ENCODE results near the gene MAL.

The MAL gene

GRCh38 chr2:95063086-95063958 lies 37.8 kb downstream of the MAL start:
- ATAC-seq = peak; percentile 75

GRCh38 chr2:95068256-95068655 lies 42.7 kb downstream of the MAL start:
- peaks cover 16% of the 10 kb centered on the region for H3K27me3 Mint-ChIP-seq

More at GRCh38 chr2:95063086-95063958, 37.8 kb downstream of the MAL start:
- H3K36me3 Mint-ChIP-seq = no peaks in the 10 kb centered on the region
- no peaks in the 10 kb centered on the region for H3K9me3 Mint-ChIP-seq
- H3K4me3 Mint-ChIP-seq = no peak overlapping the region
- H3K27me3 Mint-ChIP-seq = peaks cover 55% of the 10 kb centered on the region
- H3K27ac Mint-ChIP-seq = peak overlapping the region; percentile 35
- H3K4me1 Mint-ChIP-seq = peaks cover 24% of the 10 kb centered on the region

GRCh38 chr2:95069465-95069864 lies 44.0 kb downstream of the MAL start:
- H3K9me3 Mint-ChIP-seq = no peaks in the 10 kb centered on the region
- ATAC-seq = no peak

More at GRCh38 chr2:95068256-95068655, 42.7 kb downstream of the MAL start:
- Mint-ChIP-seq H3K9me3 (no peaks in the 10 kb centered on the region), H3K4me3 (no peak overlapping the region), H3K27ac (no peak overlapping the region), H3K36me3 (no peaks in the 10 kb centered on the region), H3K4me1 (peaks cover 11% of the 10 kb centered on the region)
- no peak for ATAC-seq

GRCh38 chr2:95071856-95072255 lies 46.3 kb downstream of the MAL start:
- Mint-ChIP-seq H3K27ac (no peak overlapping the region), H3K4me1 (peaks cover 18% of the 10 kb centered on the region), H3K36me3 (no peaks in the 10 kb centered on the region), H3K9me3 (no peaks in the 10 kb centered on the region), H3K4me3 (no peak overlapping the region), H3K27me3 (peaks cover 31% of the 10 kb centered on the region)
- no peak for ATAC-seq

More at GRCh38 chr2:95069465-95069864, 44.0 kb downstream of the MAL start:
- Mint-ChIP-seq H3K4me1 (peaks cover 6% of the 10 kb centered on the region), H3K27ac (no peak overlapping the region), H3K36me3 (no peaks in the 10 kb centered on the region), H3K27me3 (peaks cover 12% of the 10 kb centered on the region), H3K4me3 (no peak overlapping the region)

DNA sequence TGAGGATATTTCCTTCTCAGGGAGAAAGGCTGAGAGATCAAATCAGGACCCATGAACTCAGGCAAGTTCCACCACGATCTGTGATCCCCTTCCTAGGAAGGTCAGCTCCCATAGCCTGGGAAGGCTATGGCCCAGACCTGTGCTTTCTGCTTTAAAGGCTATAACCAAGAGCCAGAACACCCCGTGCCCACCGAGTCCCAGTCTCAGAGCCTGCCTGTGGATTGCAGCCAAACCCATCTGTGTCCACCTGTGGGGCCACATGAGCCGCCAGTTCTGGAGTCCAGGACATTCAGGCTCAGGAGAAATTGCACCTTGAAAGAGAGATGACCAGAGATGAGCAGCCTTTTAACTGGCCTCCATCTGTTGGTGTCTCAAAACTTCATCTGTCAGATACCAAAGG lies 46.9 kb downstream of the MAL start:
- H3K4me1 Mint-ChIP-seq = peaks cover 23% of the 10 kb centered on the region
- no peak overlapping the region for H3K27ac Mint-ChIP-seq
- H3K27me3 Mint-ChIP-seq = peaks cover 33% of the 10 kb centered on the region
- no peaks in the 10 kb centered on the region for H3K9me3 Mint-ChIP-seq
- H3K4me3 Mint-ChIP-seq = no peak overlapping the region
- no peak for ATAC-seq
- H3K36me3 Mint-ChIP-seq = no peaks in the 10 kb centered on the region

- Mint-ChIP-seq H3K9me3 (no peaks in the 10 kb centered on the region), H3K4me3 (no peak overlapping the region), H3K27me3 (peaks cover 33% of the 10 kb centered on the region), H3K27ac (peak overlapping the region; percentile 48), H3K36me3 (no peaks in the 10 kb centered on the region), H3K4me1 (peaks cover 24% of the 10 kb centered on the region)
- ATAC-seq = no peak
These were observed 48.6 kb downstream of the MAL start for GRCh38 chr2:95073856-95074662.

- peaks cover 24% of the 10 kb centered on the region for H3K4me1 Mint-ChIP-seq
These were observed 49.3 kb downstream of the MAL start for GRCh38 chr2:95074663-95075439.

GRCh38 chr2:95075440-95076132 lies 50.1 kb downstream of the MAL start:
- no peak for ATAC-seq
- H3K4me1 Mint-ChIP-seq = peaks cover 24% of the 10 kb centered on the region
- H3K9me3 Mint-ChIP-seq = no peaks in the 10 kb centered on the region
- no peak overlapping the region for H3K4me3 Mint-ChIP-seq
- no peaks in the 10 kb centered on the region for H3K36me3 Mint-ChIP-seq
- H3K27ac Mint-ChIP-seq = no peak overlapping the region
- peaks cover 33% of the 10 kb centered on the region for H3K27me3 Mint-ChIP-seq

More at GRCh38 chr2:95074663-95075439, 49.3 kb downstream of the MAL start:
- Mint-ChIP-seq H3K36me3 (no peaks in the 10 kb centered on the region), H3K4me3 (peak overlapping the region; percentile 21), H3K27me3 (peaks cover 33% of the 10 kb centered on the region), H3K27ac (peak overlapping the region; percentile 48), H3K9me3 (no peaks in the 10 kb centered on the region)
- peak; percentile 77 for ATAC-seq

GRCh38 chr2:95076705-95077529 lies 51.4 kb downstream of the MAL start:
- peaks cover 33% of the 10 kb centered on the region for H3K27me3 Mint-ChIP-seq
- peak overlapping the region; percentile 66 for H3K4me3 Mint-ChIP-seq
- H3K9me3 Mint-ChIP-seq = no peaks in the 10 kb centered on the region
- H3K36me3 Mint-ChIP-seq = no peaks in the 10 kb centered on the region
- peak; percentile 79 for ATAC-seq
- H3K4me1 Mint-ChIP-seq = peaks cover 24% of the 10 kb centered on the region
- H3K27ac Mint-ChIP-seq = no peak overlapping the region

GRCh38 chr2:95077530-95077825 lies 52.0 kb downstream of the MAL start:
- H3K36me3 Mint-ChIP-seq = no peaks in the 10 kb centered on the region
- peak overlapping the region; percentile 66 for H3K4me3 Mint-ChIP-seq
- peaks cover 24% of the 10 kb centered on the region for H3K4me1 Mint-ChIP-seq
- peaks cover 33% of the 10 kb centered on the region for H3K27me3 Mint-ChIP-seq
- H3K27ac Mint-ChIP-seq = no peak overlapping the region
- no peaks in the 10 kb centered on the region for H3K9me3 Mint-ChIP-seq
- ATAC-seq = no peak

DNA sequence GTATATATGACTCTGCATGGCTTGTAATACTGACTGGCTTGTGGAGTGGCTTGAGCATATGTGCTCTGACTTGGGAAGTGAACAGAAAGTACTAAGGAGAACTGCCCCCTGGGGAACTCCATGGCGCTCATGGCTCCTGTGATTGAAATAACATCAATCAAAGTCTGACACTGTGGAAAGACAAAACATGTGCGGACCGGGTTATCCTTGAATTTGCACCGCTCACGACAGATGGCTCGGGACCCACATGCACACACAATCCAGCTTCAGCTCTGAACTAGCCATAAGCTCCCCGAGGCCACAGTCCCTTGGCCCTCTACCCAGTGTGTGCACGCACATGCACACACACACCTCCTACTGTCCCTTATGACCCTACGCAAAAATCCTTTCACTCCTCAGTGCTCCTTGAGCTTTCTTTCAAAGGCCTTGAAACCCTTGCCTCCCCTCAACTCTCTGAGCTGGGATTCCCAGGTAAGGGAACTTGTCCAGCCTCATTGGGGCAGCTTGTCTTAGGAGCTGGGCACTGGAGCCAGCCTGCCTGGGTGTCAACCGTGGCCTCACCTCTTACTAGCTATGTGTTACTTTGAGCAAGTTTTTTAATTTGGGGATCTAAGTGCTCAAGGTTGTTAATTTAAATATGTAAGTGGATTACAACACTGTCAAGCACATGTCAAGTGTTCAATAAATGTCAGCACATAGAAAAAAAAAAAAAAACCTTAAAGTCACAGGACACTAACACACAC lies 52.5 kb downstream of the MAL start:
- peaks cover 24% of the 10 kb centered on the region for H3K4me1 Mint-ChIP-seq
- H3K27ac Mint-ChIP-seq = no peak overlapping the region
- no peak for ATAC-seq
- peaks cover 33% of the 10 kb centered on the region for H3K27me3 Mint-ChIP-seq
- H3K4me3 Mint-ChIP-seq = no peak overlapping the region
- no peaks in the 10 kb centered on the region for H3K36me3 Mint-ChIP-seq
- H3K9me3 Mint-ChIP-seq = no peaks in the 10 kb centered on the region

GRCh38 chr2:95079199-95079683 lies 53.7 kb downstream of the MAL start:
- peaks cover 3% of the 10 kb centered on the region for H3K9me3 Mint-ChIP-seq
- no peak overlapping the region for H3K4me3 Mint-ChIP-seq
- H3K4me1 Mint-ChIP-seq = peaks cover 21% of the 10 kb centered on the region
- no peak overlapping the region for H3K27ac Mint-ChIP-seq
- ATAC-seq = no peak
- H3K36me3 Mint-ChIP-seq = peaks cover 5% of the 10 kb centered on the region
- peaks cover 28% of the 10 kb centered on the region for H3K27me3 Mint-ChIP-seq

DNA sequence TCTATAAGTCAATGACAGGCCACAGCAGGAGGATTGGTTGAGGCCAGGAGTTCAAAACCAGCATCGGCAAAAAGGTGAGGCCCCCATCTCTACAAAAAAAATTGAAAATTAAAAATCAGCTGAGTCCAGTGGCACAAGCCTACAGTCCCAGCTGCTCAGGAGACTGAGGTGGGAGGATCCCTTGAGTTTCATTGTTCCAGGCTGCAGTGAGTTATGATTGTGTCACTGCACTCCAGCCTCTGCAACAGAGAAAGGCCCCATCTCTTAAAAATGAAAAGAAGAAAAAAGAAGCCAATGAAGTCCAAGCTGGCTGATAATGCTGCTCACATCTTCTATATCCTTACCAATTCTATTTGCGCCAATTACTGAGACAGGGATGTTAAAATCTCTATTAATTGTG lies 57.0 kb downstream of the MAL start:
- H3K4me3 Mint-ChIP-seq = no peak overlapping the region
- H3K27ac Mint-ChIP-seq = no peak overlapping the region
- peaks cover under 1% of the 10 kb centered on the region for H3K4me1 Mint-ChIP-seq
- peaks cover 33% of the 10 kb centered on the region for H3K36me3 Mint-ChIP-seq
- no peak for ATAC-seq
- H3K27me3 Mint-ChIP-seq = no peaks in the 10 kb centered on the region
- peaks cover 6% of the 10 kb centered on the region for H3K9me3 Mint-ChIP-seq

Data from stimulated activated memory B cell treated with anti-CD40 and anti-IgM and Interleukin-4, amounts not matched to agents 10 μg/mL and 1 μg/mL and 100 μg/mL, for 72 hours (primary cell).